Neuronal stem cell (in vitro differentiated cells): ENCODE results near the gene OSTF1.

ENCODE experiments used
- DNase-seq: peaks from one replicate; pipeline ENCODE4 v3.0.0-alpha.2; 2013; ENCODE audit warnings: low spot score
- H2AFZ ChIP-seq: one replicate; pipeline ENCODE4 v1.6.1; 2013; ENCODE audit warnings: mild to moderate bottlenecking, low read length, inconsistent platforms
- H2AK5ac ChIP-seq: 2 replicates; pipeline ENCODE4 v1.6.1; 2013; ENCODE audit warnings: low read depth, mild to moderate bottlenecking, inconsistent platforms, low read length, moderate library complexity, mixed read lengths
- H2BK120ac ChIP-seq: 2 replicates; pipeline ENCODE4 v1.6.1; 2013; ENCODE audit warnings: low read depth, mild to moderate bottlenecking, inconsistent platforms, low read length, moderate library complexity, mixed read lengths
- H2BK12ac ChIP-seq: one replicate; pipeline ENCODE4 v1.6.1; 2013; ENCODE audit warnings: low read length, inconsistent platforms
- H2BK15ac ChIP-seq: 2 replicates; pipeline ENCODE4 v1.6.1; 2013; ENCODE audit warnings: mild to moderate bottlenecking, low read length, inconsistent platforms, mixed read lengths
- H2BK5ac ChIP-seq: one replicate; pipeline ENCODE4 v1.6.1; 2013; ENCODE audit warnings: inconsistent platforms, mild to moderate bottlenecking, low read length, moderate library complexity
- H3K14ac ChIP-seq: one replicate; pipeline ENCODE4 v1.6.1; 2013; ENCODE audit warnings: low read length, inconsistent platforms
- H3K18ac ChIP-seq: 2 replicates; pipeline ENCODE4 v1.6.1; 2013; ENCODE audit warnings: low read length, inconsistent platforms
- H3K23ac ChIP-seq: 2 replicates; pipeline ENCODE4 v1.6.1; 2013; ENCODE audit warnings: low read depth, mild to moderate bottlenecking, mixed read lengths, low read length, inconsistent platforms; ENCODE audit not compliant: poor library complexity
- H3K27ac ChIP-seq: replicated peaks from 3 replicates; pipeline ENCODE4 v1.5.1; 2013; ENCODE audit warnings: low read length, inconsistent platforms
- H3K27me3 ChIP-seq, 3 experiments: 2 replicates each; pipeline ENCODE4 v1.6.1; 2013; ENCODE audit warnings: low read length in 3 of 3, mild to moderate bottlenecking in 2 of 3, inconsistent platforms in 1 of 3, low read depth in 1 of 3, mixed read lengths in 1 of 3, moderate library complexity in 1 of 3; ENCODE audit not compliant: control insufficient read depth in 3 of 3, insufficient read depth in 3 of 3
- H3K36me3 ChIP-seq, 2 donors: replicated peaks in 1 of 2; 2 replicates each; pipeline ENCODE4 v1.6.1; 2013; ENCODE audit warnings: low read length in 2 of 2; ENCODE audit not compliant: control insufficient read depth in 2 of 2, insufficient read depth in 2 of 2
- H3K4ac ChIP-seq: 2 replicates; pipeline ENCODE4 v1.6.1; 2013; ENCODE audit warnings: inconsistent platforms, mild to moderate bottlenecking, low read length, moderate library complexity
- H3K4me1 ChIP-seq, 2 donors: 1 replicate in 1 of 2; 2 replicates in 1 of 2; pipeline ENCODE4 v1.6.1; 2013; ENCODE audit warnings: low read length in 2 of 2, low read depth in 1 of 2; ENCODE audit not compliant: control insufficient read depth in 2 of 2, insufficient read depth in 1 of 2
- H3K4me2 ChIP-seq: one replicate; pipeline ENCODE4 v1.6.1; 2013; ENCODE audit warnings: mild to moderate bottlenecking, low read length, inconsistent platforms; ENCODE audit not compliant: insufficient read depth, poor library complexity, severe bottlenecking
- H3K4me3 ChIP-seq, 2 donors: 2 replicates each; pipeline ENCODE4 v1.5.1; 2013; ENCODE audit warnings: low read length in 2 of 2, mild to moderate bottlenecking in 2 of 2, inconsistent platforms in 1 of 2, moderate library complexity in 1 of 2
- H3K79me1 ChIP-seq: one replicate; pipeline ENCODE4 v1.6.1; 2013; ENCODE audit warnings: low read depth, mild to moderate bottlenecking, inconsistent platforms, low read length, moderate library complexity
- H3K9ac ChIP-seq: one replicate; pipeline ENCODE4 v1.6.1; 2013; ENCODE audit warnings: mild to moderate bottlenecking, low read depth, low read length, inconsistent platforms; ENCODE audit not compliant: poor library complexity
- H3K9me3 ChIP-seq, 2 donors: replicated peaks in 1 of 2; 2 replicates each; pipeline versions ENCODE3 to v1.6.1; 2013; ENCODE audit warnings: low read length in 2 of 2, mild to moderate bottlenecking in 2 of 2, inconsistent platforms in 1 of 2, low read depth in 1 of 2, mixed read lengths in 1 of 2, moderate library complexity in 1 of 2; ENCODE audit not compliant: control insufficient read depth in 2 of 2, insufficient read depth in 1 of 2
- H4K8ac ChIP-seq: one replicate; pipeline ENCODE4 v1.6.1; 2013; ENCODE audit warnings: low read depth, mild to moderate bottlenecking, inconsistent platforms, low read length, moderate library complexity
- H4K91ac ChIP-seq: one replicate; pipeline ENCODE4 v1.6.1; 2013; ENCODE audit warnings: low read length, low read depth, mild to moderate bottlenecking, inconsistent platforms; ENCODE audit not compliant: poor library complexity
- WGBS, 2 donors: extraction: QIAGEN DNeasy Blood & Tissue Kit; methylation state at CpG; one replicate each; pipeline ENCODE4 v1.1.7; 2013; ENCODE audit warnings: missing lambda C conversion rate in 2 of 2, mixed read lengths in 1 of 2; ENCODE audit not compliant: insufficient read length in 2 of 2, insufficient replicate concordance in 1 of 2; ENCODE audit errors: extremely low coverage in 2 of 2; 5-methylcytosine and 5-hydroxymethylcytosine counted together

The OSTF1 gene

DNA sequence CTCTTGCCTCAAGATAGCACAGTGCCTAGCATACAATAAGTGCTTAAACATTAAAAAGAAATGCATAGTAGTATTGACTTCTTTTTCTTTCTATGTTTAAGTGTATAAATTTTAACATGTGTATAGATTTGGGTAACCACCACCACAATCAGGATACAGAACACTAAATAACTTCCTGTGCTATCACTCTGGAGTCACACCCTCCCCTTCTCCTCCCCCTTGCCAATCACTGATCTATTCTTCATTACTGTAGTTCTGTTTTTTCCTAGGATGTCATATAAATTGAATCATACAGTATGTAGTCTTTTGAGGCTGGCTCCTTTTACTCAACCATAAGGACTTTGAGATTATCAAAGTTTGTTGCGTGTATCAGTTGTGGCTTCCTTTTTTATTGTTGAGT, 68.5 kb downstream of the OSTF1 start:
- no peaks in the 10 kb centered on the region for H3K79me1 ChIP-seq
- no peaks in the 10 kb centered on the region for H3K27me3 ChIP-seq
- no peak overlapping the region for H4K91ac ChIP-seq
- H3K4me1 ChIP-seq, result no peaks in the 10 kb centered on the region
- H3K14ac ChIP-seq, result no peak overlapping the region
- DNase-seq, result no peak
- H2BK120ac ChIP-seq, result no peak overlapping the region
- no peak overlapping the region for H3K23ac ChIP-seq
- H3K18ac ChIP-seq, result no peak overlapping the region
- no peak overlapping the region for H3K9ac ChIP-seq
- no peak overlapping the region for H4K8ac ChIP-seq
- no peak overlapping the region for H2AK5ac ChIP-seq
- no peak overlapping the region for H3K4me2 ChIP-seq
- no peaks in the 10 kb centered on the region for H3K36me3 ChIP-seq
- no peak overlapping the region for H3K4me3 ChIP-seq
- no peak overlapping the region for H2BK15ac ChIP-seq
- H2BK12ac ChIP-seq, result no peak overlapping the region
- no peaks in the 10 kb centered on the region for H3K9me3 ChIP-seq
- H2AFZ ChIP-seq, result no peak overlapping the region
- WGBS, 2 donors, result no CpG with 5 or more reads among the region's 1 CpG
- H2BK5ac ChIP-seq, result no peak overlapping the region
- H3K27ac ChIP-seq, result no peak overlapping the region
- H3K4ac ChIP-seq, result no peak overlapping the region

DNA sequence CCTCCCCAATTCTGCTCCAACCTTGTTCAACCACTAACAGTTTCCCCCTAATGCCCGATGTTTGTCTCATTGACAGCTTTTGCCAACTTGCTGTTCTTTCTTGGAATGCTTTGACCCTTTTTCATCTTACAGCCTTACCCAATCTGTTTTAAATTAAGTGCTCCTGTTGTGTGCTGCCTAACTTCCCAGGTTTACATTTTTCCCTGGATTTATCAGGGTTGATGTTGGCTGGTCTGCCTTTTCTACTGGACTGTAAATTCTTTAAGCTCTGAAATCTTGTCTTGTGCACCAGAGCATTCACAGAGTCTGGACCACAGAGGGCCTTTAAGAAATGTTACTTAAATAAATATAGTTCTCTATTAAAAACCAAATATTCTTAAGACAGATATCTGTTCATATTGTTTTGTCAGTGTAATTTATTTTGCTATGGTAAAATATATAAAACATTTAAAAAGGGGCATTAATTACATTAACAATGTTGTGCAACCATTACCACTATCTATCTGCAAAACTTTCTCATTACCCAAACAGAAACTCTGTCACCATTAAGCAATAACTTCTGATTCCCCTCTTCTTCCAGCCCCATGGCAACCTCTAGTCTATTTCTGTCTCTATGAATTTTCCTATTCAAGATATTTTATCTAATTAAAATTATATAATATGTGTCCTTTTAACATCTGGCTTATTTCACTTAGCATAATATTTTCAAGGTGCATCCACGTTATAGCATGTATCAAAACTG, 73.0 kb downstream of the OSTF1 start:
- no peak overlapping the region for H2BK120ac ChIP-seq
- no peak overlapping the region for H2BK15ac ChIP-seq
- H3K79me1 ChIP-seq, result no peaks in the 10 kb centered on the region
- no peak for DNase-seq
- no peak overlapping the region for H2BK5ac ChIP-seq
- no peak overlapping the region for H2BK12ac ChIP-seq
- H4K91ac ChIP-seq, result no peak overlapping the region
- no peak overlapping the region for H3K14ac ChIP-seq
- no peak overlapping the region for H3K27ac ChIP-seq
- H3K23ac ChIP-seq, result no peak overlapping the region
- no peaks in the 10 kb centered on the region for H3K36me3 ChIP-seq
- no peak overlapping the region for H3K18ac ChIP-seq
- no peak overlapping the region for H2AK5ac ChIP-seq
- no peak overlapping the region for H3K9ac ChIP-seq
- no CpG with 5 or more reads among the region's 2 CpGs for WGBS, 2 donors
- H3K4me2 ChIP-seq, result no peak overlapping the region
- H4K8ac ChIP-seq, result no peak overlapping the region
- no peak overlapping the region for H3K4me3 ChIP-seq
- no peaks in the 10 kb centered on the region for H3K4me1 ChIP-seq
- no peaks in the 10 kb centered on the region for H3K9me3 ChIP-seq
- H3K27me3 ChIP-seq, result no peaks in the 10 kb centered on the region
- no peak overlapping the region for H3K4ac ChIP-seq
- H2AFZ ChIP-seq, result no peak overlapping the region

DNA sequence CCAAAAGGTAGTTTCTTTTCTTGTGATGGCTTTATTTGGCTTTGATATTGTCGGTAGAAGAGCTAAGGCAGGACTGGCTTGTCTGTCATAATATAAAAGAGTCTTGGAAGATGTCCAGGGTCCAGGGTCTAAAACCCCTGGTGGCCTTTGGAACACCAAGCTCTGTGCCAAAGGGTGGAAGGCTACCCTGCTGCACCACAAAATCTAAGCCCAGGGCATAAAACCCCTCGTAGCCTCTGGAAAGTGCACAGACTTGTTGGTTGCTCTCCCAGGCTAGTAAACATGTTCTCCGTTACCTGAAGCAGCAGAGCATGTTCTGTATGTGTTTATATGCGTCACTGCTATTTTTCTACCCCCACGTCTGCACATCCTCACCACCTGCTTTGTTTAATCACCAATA, 75.5 kb downstream of the OSTF1 start:
- Histone ChIP-seq H3K27me3 (no peaks in the 10 kb centered on the region), H3K14ac (no peak overlapping the region), H4K8ac (no peak overlapping the region), H3K27ac (no peak overlapping the region), H3K79me1 (no peaks in the 10 kb centered on the region), H2BK120ac (no peak overlapping the region), H3K23ac (no peak overlapping the region), H3K4ac (no peak overlapping the region), H2AK5ac (no peak overlapping the region), H3K4me3 (no peak overlapping the region), H2BK12ac (no peak overlapping the region), H4K91ac (no peak overlapping the region), H3K9ac (no peak overlapping the region), H3K9me3 (peaks cover 0 to 2% of the 10 kb centered on the region in 2 donors), H3K36me3 (no peaks in the 10 kb centered on the region), H3K4me1 (no peaks in the 10 kb centered on the region), H2AFZ (no peak overlapping the region), H3K4me2 (no peak overlapping the region), H2BK15ac (no peak overlapping the region), H3K18ac (no peak overlapping the region), H2BK5ac (no peak overlapping the region)
- DNase-seq, result no peak
- WGBS, 2 donors, result no CpG with 5 or more reads among the region's 5 CpGs

DNA sequence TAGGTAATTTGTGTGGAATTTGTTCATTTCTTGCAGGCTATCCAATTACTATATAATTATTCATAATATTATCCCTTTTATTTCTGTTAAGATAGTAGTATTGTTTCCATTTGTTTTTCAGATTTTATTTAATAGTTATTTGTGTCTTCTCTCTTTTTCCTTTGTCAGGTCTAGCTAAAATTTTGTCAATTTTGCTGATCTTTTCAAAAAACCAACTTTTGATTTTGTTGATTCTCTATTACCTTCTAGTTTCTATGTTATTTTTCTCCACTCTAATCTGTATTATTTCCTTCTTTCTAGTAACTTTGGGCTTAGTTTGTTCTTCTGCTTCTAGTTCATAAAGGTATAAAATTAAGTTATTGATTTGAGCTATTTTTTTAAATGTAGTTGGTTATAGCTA, 76.3 kb downstream of the OSTF1 start:
- Histone ChIP-seq H2AFZ (no peak overlapping the region), H3K18ac (no peak overlapping the region), H3K9me3 (peaks cover 0 to 2% of the 10 kb centered on the region in 2 donors), H4K8ac (no peak overlapping the region), H3K79me1 (no peaks in the 10 kb centered on the region), H3K23ac (no peak overlapping the region), H3K14ac (no peak overlapping the region), H3K9ac (no peak overlapping the region), H2BK12ac (no peak overlapping the region), H3K4ac (no peak overlapping the region), H3K27ac (no peak overlapping the region), H2BK15ac (no peak overlapping the region), H2AK5ac (no peak overlapping the region), H2BK120ac (no peak overlapping the region), H3K4me3 (no peak overlapping the region), H3K4me2 (no peak overlapping the region), H3K36me3 (no peaks in the 10 kb centered on the region), H3K4me1 (no peaks in the 10 kb centered on the region), H2BK5ac (no peak overlapping the region), H3K27me3 (no peaks in the 10 kb centered on the region), H4K91ac (no peak overlapping the region)
- DNase-seq, result no peak
